Chondrocyte (in vitro differentiated cells): ENCODE data around the gene MAGI3. TPM values are rescaled to one million over a fixed set of nuclear protein-coding genes. Genes with fewer than 3 reads are reported as not detected.

Experiments used
- DNase-seq: peaks from one replicate; pipeline ENCODE4 v3.0.0; 2021; ENCODE audit warnings: mixed read lengths, low spot score
- H3K27ac Mint-ChIP-seq: one replicate; pipeline ENCODE4 v1.8.0; 2021; ENCODE audit warnings: mild to moderate bottlenecking, moderate library complexity, mixed read lengths; ENCODE audit not compliant: unreplicated experiment
- H3K27me3 Mint-ChIP-seq: 2 replicates; pipeline ENCODE4 v1.8.0; 2021; ENCODE audit warnings: low read depth, mixed read lengths
- H3K36me3 Mint-ChIP-seq: 2 replicates; pipeline ENCODE4 v1.8.0; 2021; ENCODE audit warnings: low read depth, mixed read lengths
- H3K4me1 Mint-ChIP-seq: 2 replicates; pipeline ENCODE4 v1.8.0; 2021; ENCODE audit warnings: low read depth, mild to moderate bottlenecking, mixed read lengths
- H3K4me3 Mint-ChIP-seq: one replicate; pipeline ENCODE4 v1.8.0; 2021; ENCODE audit warnings: mild to moderate bottlenecking, moderate library complexity, mixed read lengths; ENCODE audit not compliant: unreplicated experiment
- H3K9me3 Mint-ChIP-seq: 2 replicates; pipeline ENCODE4 v1.8.0; 2021; ENCODE audit warnings: low read depth, mixed read lengths
- total RNA-seq: library from RNA; stranded (reverse); gene quantifications from 3 replicates; pipeline ENCODE4 v1.2.1, GENCODE V29; 2021
- TF ChIP-seq, protein P1 (sequence below): fragments of 200-600 bp; sonication (generic); IDR thresholded peaks from 2 replicates; pipeline ENCODE4 v1.5.0; 2021; ENCODE audit warnings: antibody characterized with exemption, mild to moderate bottlenecking, moderate library complexity

Gene MAGI3
- total RNA-seq, 1 donor from 2014 or later = 8.8 TPM

DNA sequence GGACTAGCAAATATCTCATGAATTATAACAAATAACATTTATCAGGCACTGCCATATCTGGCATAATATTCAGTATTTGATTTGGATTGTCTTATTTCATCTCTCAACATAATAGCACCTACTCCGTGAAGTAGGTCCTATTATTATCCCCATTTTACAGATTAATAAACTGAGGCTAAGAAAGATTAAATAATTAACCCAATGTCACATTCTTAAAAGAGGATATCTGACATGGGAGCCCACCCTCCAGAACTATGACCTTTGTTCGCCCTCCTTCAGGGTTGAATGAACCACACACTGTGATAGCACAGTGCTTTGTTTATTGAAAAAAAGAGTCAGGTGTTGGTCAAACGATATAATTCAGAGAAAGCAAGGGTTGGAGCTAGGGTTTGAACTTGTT, 19.4 kb upstream of the MAGI3 start:
- H3K9me3 Mint-ChIP-seq = peaks cover 4% of the 10 kb centered on the region
- TF ChIP-seq, protein P1, sequence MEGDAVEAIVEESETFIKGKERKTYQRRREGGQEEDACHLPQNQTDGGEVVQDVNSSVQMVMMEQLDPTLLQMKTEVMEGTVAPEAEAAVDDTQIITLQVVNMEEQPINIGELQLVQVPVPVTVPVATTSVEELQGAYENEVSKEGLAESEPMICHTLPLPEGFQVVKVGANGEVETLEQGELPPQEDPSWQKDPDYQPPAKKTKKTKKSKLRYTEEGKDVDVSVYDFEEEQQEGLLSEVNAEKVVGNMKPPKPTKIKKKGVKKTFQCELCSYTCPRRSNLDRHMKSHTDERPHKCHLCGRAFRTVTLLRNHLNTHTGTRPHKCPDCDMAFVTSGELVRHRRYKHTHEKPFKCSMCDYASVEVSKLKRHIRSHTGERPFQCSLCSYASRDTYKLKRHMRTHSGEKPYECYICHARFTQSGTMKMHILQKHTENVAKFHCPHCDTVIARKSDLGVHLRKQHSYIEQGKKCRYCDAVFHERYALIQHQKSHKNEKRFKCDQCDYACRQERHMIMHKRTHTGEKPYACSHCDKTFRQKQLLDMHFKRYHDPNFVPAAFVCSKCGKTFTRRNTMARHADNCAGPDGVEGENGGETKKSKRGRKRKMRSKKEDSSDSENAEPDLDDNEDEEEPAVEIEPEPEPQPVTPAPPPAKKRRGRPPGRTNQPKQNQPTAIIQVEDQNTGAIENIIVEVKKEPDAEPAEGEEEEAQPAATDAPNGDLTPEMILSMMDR = no peak
- H3K4me3 Mint-ChIP-seq = no peak overlapping the region
- H3K4me1 Mint-ChIP-seq = no peaks in the 10 kb centered on the region
- no peak overlapping the region for H3K27ac Mint-ChIP-seq
- no peak for DNase-seq
- H3K36me3 Mint-ChIP-seq = no peaks in the 10 kb centered on the region
- peaks cover 5% of the 10 kb centered on the region for H3K27me3 Mint-ChIP-seq

DNA sequence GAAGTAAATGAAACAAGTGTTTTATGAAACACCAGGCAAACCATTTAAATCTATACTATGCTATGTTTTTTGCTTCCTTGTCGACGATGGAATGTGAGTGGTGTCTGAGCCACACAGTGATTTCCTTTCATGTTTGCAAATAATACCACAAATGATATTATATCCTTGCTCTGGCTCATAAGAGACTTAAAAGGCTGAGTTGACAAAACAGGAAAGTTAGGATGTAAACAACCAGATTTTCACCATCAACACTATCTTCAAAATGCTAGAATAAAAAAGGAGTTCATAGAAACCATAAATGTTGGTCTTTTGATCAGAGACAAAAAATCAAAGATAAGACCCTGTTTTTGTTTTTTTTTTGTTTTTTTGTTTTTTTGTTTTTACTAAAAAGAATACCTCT, 17.8 kb upstream of the MAGI3 start:
- H3K4me1 Mint-ChIP-seq = no peaks in the 10 kb centered on the region
- H3K4me3 Mint-ChIP-seq = no peak overlapping the region
- H3K36me3 Mint-ChIP-seq = no peaks in the 10 kb centered on the region
- H3K9me3 Mint-ChIP-seq = peaks cover 4% of the 10 kb centered on the region
- peaks cover 6% of the 10 kb centered on the region for H3K27me3 Mint-ChIP-seq
- H3K27ac Mint-ChIP-seq = no peak overlapping the region
- TF ChIP-seq, protein P1 = no peak
- no peak for DNase-seq

DNA sequence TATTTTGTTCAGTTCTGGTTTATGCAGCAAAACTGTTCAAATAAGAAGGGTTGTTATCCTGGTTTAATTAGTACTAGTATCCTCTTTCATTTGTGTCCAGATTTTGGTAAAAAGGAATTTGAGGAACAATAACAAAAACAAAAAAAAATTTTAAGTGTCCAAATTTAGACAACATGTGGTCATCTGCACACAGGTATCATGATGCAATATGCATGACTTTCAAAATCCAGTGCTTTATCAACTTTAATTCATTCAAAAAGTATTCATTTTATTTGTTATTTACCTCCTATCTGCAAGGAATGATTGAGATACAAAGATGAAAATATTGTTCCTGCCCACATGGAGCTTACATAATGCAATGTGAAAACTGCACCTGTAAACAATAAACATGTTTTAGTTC, 16.7 kb upstream of the MAGI3 start:
- Mint-ChIP-seq H3K9me3 (peaks cover under 1% of the 10 kb centered on the region), H3K27me3 (peaks cover 4% of the 10 kb centered on the region), H3K4me3 (no peak overlapping the region), H3K36me3 (no peaks in the 10 kb centered on the region), H3K27ac (no peak overlapping the region), H3K4me1 (no peaks in the 10 kb centered on the region)
- DNase-seq = no peak
- TF ChIP-seq, protein P1 = no peak

DNA sequence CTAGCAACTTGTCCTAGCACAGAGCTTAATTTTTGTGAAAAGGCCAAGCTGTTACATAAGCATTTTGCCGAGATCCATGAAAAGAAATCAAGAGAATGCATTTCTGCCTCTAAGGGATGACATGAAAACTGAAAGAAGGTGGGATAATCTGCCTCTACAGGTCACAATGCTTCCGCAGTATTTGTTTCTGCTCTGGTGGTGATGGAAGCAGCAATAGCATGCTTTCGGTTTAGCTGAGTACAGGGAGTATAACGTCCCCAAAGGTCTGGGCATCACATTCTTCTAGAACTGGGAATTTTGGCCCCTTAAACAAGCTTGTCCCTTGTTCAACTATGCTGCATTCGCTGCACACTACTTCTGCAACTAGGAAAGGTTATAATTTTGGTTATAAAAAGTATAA, 14.4 kb upstream of the MAGI3 start:
- TF ChIP-seq, protein P1 = no peak
- Mint-ChIP-seq H3K9me3 (no peaks in the 10 kb centered on the region), H3K36me3 (no peaks in the 10 kb centered on the region), H3K27me3 (peaks cover 4% of the 10 kb centered on the region), H3K4me1 (no peaks in the 10 kb centered on the region), H3K27ac (no peak overlapping the region), H3K4me3 (no peak overlapping the region)
- no peak for DNase-seq

DNA sequence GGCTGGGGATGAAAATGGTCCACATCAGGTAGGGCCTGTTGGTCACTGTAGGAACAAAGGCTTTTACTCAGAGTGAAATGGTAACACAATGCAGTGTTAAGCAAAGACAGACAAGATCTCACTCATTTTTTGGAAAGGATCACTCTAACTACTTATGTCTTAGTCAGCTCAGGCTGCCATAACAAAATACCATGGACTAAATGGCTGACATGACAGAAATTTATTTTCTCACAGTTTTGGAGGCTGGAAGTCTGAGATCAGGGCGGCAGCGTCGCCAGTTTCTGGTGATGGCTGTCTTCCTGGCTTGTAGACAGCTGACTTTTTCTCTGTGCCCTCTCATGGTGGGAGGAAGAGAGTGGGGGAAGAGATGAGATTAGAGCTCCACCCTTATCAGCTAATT, 10.2 kb upstream of the MAGI3 start:
- no peak for DNase-seq
- Mint-ChIP-seq H3K36me3 (no peaks in the 10 kb centered on the region), H3K4me1 (no peaks in the 10 kb centered on the region), H3K4me3 (no peak overlapping the region), H3K9me3 (no peaks in the 10 kb centered on the region), H3K27me3 (peaks cover 2% of the 10 kb centered on the region), H3K27ac (no peak overlapping the region)
- TF ChIP-seq, protein P1 = no peak
